Loucy (cell line): Measurements from ENCODE around the gene C5AR2.

ENCODE experiments used
- H2AFZ ChIP-seq: fragments of 200-600 bp; sonication (generic); 2 replicates; pipeline ENCODE4 v1.6.0; 2016; ENCODE audit warnings: antibody characterized with exemption, mild to moderate bottlenecking, low read length, moderate library complexity
- H3F3A ChIP-seq: fragments of 200-600 bp; 2 replicates; pipeline ENCODE4 v1.6.0; 2016; ENCODE audit warnings: antibody characterized with exemption, low read depth, mild to moderate bottlenecking
- H3K27me3 ChIP-seq: fragments of 200-600 bp; sonication (generic); 2 replicates; pipeline ENCODE4 v1.6.1; 2014; ENCODE audit warnings: low read length, mild to moderate bottlenecking; ENCODE audit not compliant: insufficient read depth, poor library complexity, severe bottlenecking
- H3K36me3 ChIP-seq: fragments of 200-600 bp; sonication (generic); 2 replicates; pipeline ENCODE4 v1.6.1; 2016; ENCODE audit warnings: low read length; ENCODE audit not compliant: insufficient read depth
- H3K4me1 ChIP-seq: fragments of 200-600 bp; sonication (generic); 2 replicates; pipeline ENCODE4 v1.5.1; 2014; ENCODE audit warnings: low read length, mild to moderate bottlenecking; ENCODE audit not compliant: insufficient read depth, poor library complexity, severe bottlenecking
- H3K4me2 ChIP-seq: fragments of 200-600 bp; sonication (generic); 2 replicates; pipeline ENCODE4 v1.6.0; 2014; ENCODE audit warnings: antibody characterized with exemption, low read length, low read depth, mild to moderate bottlenecking; ENCODE audit not compliant: poor library complexity, severe bottlenecking
- H3K4me3 ChIP-seq: fragments of 200-600 bp; sonication (generic); 2 replicates; pipeline ENCODE4 v1.5.1; 2014; ENCODE audit warnings: low read length, mild to moderate bottlenecking, mixed read lengths; ENCODE audit not compliant: poor library complexity, severe bottlenecking
- H3K79me2 ChIP-seq: fragments of 200-600 bp; sonication (generic); 2 replicates; pipeline ENCODE4 v1.6.1; 2014; ENCODE audit warnings: low read length; ENCODE audit not compliant: insufficient read depth
- H3K9ac ChIP-seq: fragments of 200-600 bp; sonication (generic); 2 replicates; pipeline ENCODE4 v1.6.0; 2014; ENCODE audit warnings: mild to moderate bottlenecking, low read depth, low read length, moderate library complexity; ENCODE audit not compliant: poor library complexity, severe bottlenecking
- H3K9me2 ChIP-seq: fragments of 200-600 bp; sonication (generic); replicated peaks from 2 replicates; pipeline ENCODE4 v1.6.1; 2016; ENCODE audit warnings: low read depth, low read length, mixed read lengths
- H3K9me3 ChIP-seq: fragments of 200-600 bp; sonication (generic); 2 replicates; pipeline ENCODE4 v1.6.1; 2014; ENCODE audit warnings: mild to moderate bottlenecking, antibody characterized with exemption, low read length, low read depth; ENCODE audit not compliant: insufficient read depth
- H4K20me1 ChIP-seq: fragments of 200-600 bp; sonication (generic); 2 replicates; pipeline ENCODE4 v1.6.0; 2014; ENCODE audit warnings: antibody characterized with exemption, low read length, mild to moderate bottlenecking; ENCODE audit not compliant: insufficient read depth, poor library complexity, severe bottlenecking
- EZH2phosphoT487 ChIP-seq: fragments of 200-600 bp; IDR thresholded peaks from 2 replicates; pipeline ENCODE4 v1.6.1; 2018; ENCODE audit warnings: antibody characterized with exemption, mild to moderate bottlenecking, moderate library complexity, borderline replicate concordance
- TF ChIP-seq, protein P1 (sequence below): fragments of 200-600 bp; sonication (generic); conservative IDR thresholded peaks from 2 replicates; pipeline ENCODE4 v1.5.1; 2014; ENCODE audit warnings: mild to moderate bottlenecking, antibody characterized with exemption, low read length

C5AR2 gene

GRCh38 chr19:47316513-47316912 lies 15.5 kb upstream of the C5AR2 start:
- Histone ChIP-seq H2AFZ (no peak overlapping the region), H4K20me1 (no peaks in the 10 kb centered on the region), H3K9me3 (no peaks in the 10 kb centered on the region), H3F3A (no peaks in the 10 kb centered on the region; the same call in 1 of the 2 replicates), H3K9me2 (no peaks in the 10 kb centered on the region), H3K27me3 (no peaks in the 10 kb centered on the region), H3K4me3 (no peak overlapping the region), H3K4me2 (no peak overlapping the region), H3K79me2 (no peaks in the 10 kb centered on the region), H3K36me3 (no peaks in the 10 kb centered on the region), H3K9ac (no peak overlapping the region), H3K4me1 (peaks cover 7% of the 10 kb centered on the region)
- TF ChIP-seq, protein P1, sequence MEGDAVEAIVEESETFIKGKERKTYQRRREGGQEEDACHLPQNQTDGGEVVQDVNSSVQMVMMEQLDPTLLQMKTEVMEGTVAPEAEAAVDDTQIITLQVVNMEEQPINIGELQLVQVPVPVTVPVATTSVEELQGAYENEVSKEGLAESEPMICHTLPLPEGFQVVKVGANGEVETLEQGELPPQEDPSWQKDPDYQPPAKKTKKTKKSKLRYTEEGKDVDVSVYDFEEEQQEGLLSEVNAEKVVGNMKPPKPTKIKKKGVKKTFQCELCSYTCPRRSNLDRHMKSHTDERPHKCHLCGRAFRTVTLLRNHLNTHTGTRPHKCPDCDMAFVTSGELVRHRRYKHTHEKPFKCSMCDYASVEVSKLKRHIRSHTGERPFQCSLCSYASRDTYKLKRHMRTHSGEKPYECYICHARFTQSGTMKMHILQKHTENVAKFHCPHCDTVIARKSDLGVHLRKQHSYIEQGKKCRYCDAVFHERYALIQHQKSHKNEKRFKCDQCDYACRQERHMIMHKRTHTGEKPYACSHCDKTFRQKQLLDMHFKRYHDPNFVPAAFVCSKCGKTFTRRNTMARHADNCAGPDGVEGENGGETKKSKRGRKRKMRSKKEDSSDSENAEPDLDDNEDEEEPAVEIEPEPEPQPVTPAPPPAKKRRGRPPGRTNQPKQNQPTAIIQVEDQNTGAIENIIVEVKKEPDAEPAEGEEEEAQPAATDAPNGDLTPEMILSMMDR: no peak
- TF ChIP-seq EZH2phosphoT487: no peak

DNA sequence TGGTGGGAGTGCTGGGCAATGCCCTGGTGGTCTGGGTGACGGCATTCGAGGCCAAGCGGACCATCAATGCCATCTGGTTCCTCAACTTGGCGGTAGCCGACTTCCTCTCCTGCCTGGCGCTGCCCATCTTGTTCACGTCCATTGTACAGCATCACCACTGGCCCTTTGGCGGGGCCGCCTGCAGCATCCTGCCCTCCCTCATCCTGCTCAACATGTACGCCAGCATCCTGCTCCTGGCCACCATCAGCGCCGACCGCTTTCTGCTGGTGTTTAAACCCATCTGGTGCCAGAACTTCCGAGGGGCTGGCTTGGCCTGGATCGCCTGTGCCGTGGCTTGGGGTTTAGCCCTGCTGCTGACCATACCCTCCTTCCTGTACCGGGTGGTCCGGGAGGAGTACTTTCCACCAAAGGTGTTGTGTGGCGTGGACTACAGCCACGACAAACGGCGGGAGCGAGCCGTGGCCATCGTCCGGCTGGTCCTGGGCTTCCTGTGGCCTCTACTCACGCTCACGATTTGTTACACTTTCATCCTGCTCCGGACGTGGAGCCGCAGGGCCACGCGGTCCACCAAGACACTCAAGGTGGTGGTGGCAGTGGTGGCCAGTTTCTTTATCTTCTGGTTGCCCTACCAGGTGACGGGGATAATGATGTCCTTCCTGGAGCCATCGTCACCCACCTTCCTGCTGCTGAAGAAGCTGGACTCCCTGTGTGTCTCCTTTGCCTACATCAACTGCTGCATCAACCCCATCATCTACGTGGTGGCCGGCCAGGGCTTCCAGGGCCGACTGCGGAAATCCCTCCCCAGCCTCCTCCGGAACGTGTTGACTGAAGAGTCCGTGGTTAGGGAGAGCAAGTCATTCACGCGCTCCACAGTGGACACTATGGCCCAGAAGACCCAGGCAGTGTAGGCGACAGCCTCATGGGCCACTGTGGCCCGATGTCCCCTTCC lies 11.8 kb upstream of the C5AR2 start:
- Histone ChIP-seq H3K4me1 (peaks cover 5% of the 10 kb centered on the region), H3K9me2 (no peaks in the 10 kb centered on the region), H3K36me3 (no peaks in the 10 kb centered on the region), H3K4me3 (no peak overlapping the region), H3K4me2 (no peak overlapping the region), H3K79me2 (no peaks in the 10 kb centered on the region), H4K20me1 (no peaks in the 10 kb centered on the region), H3K27me3 (no peaks in the 10 kb centered on the region), H3F3A (no peaks in the 10 kb centered on the region), H3K9ac (no peak overlapping the region), H3K9me3 (no peaks in the 10 kb centered on the region), H2AFZ (no peak overlapping the region)
- no peak for TF ChIP-seq EZH2phosphoT487
- TF ChIP-seq, protein P1: no peak

DNA sequence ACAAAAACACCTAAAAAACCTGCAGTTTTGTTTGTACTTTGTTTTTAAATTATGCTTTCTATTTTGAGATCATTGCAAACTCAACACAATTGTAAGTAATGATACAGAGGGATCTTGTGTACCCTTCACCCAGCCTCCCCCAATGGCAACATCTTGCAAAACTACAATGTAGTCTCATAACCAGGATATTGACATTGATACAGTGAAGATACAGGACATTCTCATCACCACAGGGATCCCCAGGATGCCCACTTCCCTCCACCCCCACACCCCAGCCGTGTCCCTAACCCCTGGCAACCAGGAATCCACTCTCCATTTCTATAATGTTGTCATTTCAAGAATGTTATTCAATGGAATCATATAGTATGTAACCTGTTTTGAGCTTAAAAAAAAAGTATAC lies 10.3 kb upstream of the C5AR2 start:
- no peaks in the 10 kb centered on the region for H4K20me1 ChIP-seq
- H3F3A ChIP-seq: no peaks in the 10 kb centered on the region
- H3K4me1 ChIP-seq: no peaks in the 10 kb centered on the region
- TF ChIP-seq, protein P1: no peak
- TF ChIP-seq EZH2phosphoT487: no peak
- no peaks in the 10 kb centered on the region for H3K9me2 ChIP-seq
- no peaks in the 10 kb centered on the region for H3K27me3 ChIP-seq
- no peaks in the 10 kb centered on the region for H3K36me3 ChIP-seq
- no peaks in the 10 kb centered on the region for H3K9me3 ChIP-seq
- H3K79me2 ChIP-seq: no peaks in the 10 kb centered on the region
- no peak overlapping the region for H2AFZ ChIP-seq
- no peak overlapping the region for H3K4me3 ChIP-seq
- no peak overlapping the region for H3K4me2 ChIP-seq
- no peak overlapping the region for H3K9ac ChIP-seq
